Activated T-cell treated with anti-CD3 and anti-CD28 coated beads for 1 hour (primary cell): Measurements from ENCODE around the gene MEGF6.

Source experiments
- DNase-seq: peaks from one replicate; pipeline ENCODE4 v3.0.0-alpha.2; 2020; ENCODE audit warnings: low read depth

MEGF6 gene

DNA sequence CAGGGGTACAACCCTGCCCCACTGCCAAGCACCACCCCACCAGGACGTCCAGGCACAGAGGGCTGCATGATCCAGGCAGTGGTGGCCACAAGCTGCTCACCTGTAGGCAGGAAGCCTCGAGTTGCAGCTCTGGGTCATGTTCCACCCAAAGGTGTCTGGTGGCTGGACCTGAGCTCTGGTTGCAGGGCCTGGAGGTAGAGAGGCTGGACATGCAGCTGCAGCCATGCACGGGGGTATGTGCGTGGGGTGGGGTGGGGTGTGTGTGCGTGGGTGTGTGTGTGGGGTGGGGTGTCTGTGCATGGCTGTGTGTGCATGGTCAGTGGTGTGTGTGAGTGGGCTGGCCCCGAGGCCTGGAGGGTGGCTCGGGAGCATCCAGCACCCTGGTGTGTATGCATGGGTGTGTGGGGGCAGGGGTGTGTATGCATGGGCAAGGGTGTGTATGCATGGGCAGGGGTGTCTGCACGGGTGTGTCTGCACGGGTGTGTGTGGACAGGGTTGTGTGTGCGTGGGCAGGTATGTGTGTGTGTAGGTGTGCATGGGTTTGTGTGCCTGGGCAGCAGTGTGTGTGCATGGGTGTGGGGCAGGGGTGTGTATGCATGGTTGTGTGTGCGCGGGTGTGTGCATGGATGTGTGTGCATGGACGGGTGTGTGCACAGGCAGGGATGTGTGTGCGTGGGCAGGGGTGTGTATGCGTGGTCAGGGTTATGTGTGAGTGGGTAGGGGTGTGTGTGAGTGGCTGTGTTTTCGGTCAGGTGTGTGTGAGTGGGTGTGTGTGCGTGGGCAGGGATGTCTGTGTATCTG is 141.3 kb downstream of the MEGF6 start:
- DNase-seq: no peak

GRCh38 chr1:3469104-3469848 is 142.0 kb downstream of the MEGF6 start:
- DNase-seq: no peak

GRCh38 chr1:3468236-3469103 is 142.8 kb downstream of the MEGF6 start:
- DNase-seq: no peak

GRCh38 chr1:3467096-3468036 is 143.9 kb downstream of the MEGF6 start:
- DNase-seq: no peak

- no peak for DNase-seq
Measured at GRCh38 chr1:3466366-3467075, 144.8 kb downstream of the MEGF6 start.

DNA sequence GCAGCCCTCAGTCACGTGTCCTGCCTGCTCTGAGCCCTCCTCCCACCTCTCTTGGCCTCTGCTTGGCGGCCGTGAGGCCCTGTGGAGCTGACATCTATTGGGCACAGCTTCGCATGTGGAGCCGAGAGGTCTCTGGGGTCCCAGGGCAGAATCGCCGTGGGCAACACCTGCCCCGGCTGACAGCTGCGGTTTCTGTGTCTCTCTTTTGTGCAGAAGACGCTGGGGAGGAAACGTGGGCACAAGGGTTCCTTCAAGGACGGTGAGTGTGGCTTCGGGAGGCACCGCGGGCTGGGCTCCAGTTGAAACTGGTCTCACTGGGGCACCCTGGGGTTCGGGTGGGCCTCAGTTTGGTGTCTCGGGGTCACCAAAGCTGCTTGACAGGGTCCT is 145.4 kb downstream of the MEGF6 start:
- no peak for DNase-seq

GRCh38 chr1:3465091-3465934 is 146.0 kb downstream of the MEGF6 start:
- no peak for DNase-seq

GRCh38 chr1:3464649-3465025 is 146.7 kb downstream of the MEGF6 start:
- DNase-seq: no peak

DNA sequence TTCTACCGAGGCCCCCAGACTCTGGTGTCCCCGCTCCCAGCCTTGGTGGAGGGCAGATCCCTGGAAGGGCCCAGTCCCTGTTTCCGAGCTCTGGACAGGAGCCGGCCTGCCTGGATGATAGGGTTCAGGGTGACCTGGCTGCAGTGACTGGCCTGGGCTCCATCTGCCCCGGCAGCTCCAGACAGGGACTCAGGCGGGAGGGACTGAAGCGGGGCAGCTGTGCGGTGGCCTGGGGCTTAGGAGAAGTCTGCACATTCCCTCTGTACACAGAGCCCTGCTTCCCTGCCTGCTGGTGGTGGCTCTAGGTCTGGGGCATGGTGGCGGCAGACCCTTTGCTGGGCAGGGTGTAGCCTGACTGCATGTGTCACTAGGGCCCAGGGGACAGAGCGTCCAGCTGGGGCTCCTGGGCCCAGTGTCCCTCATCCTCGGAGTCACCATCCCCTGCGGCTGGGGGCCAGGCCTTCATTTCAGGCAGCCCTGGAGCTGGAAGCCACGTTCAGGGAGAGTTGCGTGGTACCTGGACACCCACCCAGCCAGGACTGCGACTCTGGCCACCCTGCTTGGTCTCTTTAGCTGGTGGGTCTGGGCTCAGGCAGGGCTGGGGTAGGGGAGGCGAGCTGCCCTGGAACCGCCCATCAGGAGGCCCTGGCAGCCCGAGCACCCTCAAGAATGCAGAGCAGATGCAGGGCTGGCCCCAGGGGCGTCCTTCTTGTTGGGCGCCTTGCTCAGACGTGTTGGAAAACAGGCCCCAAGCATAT is 147.2 kb downstream of the MEGF6 start:
- no peak for DNase-seq

GRCh38 chr1:3463408-3463863 is 147.9 kb downstream of the MEGF6 start:
- DNase-seq: no peak

- DNase-seq: no peak
Measured at GRCh38 chr1:3463013-3463385, 148.3 kb downstream of the MEGF6 start.

- DNase-seq: no peak
Measured at GRCh38 chr1:3462356-3463012, 148.8 kb downstream of the MEGF6 start.

- DNase-seq: no peak
Measured at GRCh38 chr1:3461934-3462275, 149.4 kb downstream of the MEGF6 start.

DNA sequence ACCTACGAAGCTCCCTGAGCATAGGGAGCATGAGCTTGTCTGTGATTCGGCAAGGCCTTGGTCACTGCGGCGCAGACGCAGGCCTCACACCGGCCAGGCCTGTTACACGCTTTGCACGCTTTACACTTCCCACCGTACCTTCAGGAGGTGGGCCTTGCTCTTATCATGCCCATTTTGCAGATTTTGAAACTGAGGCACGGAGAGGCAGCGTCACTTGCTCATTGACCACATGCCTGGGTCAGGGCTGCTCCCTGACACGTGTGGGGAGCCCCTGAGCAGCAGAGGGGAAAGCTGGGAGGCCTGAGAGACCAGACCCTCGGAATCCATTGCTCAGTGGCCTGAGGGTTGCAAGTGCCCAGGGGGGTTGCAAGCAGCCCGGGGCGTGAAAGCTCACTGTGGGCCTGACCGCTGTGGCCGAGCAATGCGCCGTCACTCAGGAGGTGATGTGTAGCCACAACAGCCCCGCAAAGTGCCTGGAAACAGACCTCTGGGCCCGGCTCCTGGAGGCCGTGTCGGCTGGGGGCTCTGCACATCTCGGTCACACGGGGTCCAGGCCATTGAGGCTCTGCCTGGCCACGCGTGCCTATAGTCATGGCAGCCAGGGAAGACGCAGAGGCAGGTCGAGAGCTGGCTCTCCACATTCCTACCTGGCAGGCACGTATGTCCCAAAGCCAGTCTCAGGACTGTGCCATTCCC is 149.9 kb downstream of the MEGF6 start:
- no peak for DNase-seq

DNA sequence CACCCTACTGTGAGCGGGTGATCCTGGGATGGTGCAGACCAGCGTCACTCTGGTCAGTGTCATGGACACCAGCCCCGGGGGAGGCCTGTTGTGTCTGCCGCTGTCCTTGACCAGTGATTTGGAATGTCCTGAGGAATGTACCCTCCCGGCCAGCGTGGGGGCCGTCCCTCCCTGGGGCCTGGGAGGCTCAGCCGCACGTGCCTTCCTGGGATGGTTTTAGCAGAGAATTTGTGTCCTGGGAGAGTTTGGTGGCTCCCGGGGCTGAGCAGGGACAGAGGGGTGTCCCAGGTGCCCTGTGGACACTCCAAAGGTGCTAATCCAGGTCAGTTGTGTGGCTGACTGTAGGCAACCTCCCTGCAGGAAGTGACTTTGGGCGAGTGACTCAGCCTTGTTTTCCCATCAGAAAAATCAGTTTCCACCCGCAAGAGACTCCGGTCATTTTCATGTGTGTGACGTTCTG is 150.6 kb downstream of the MEGF6 start:
- no peak for DNase-seq

DNA sequence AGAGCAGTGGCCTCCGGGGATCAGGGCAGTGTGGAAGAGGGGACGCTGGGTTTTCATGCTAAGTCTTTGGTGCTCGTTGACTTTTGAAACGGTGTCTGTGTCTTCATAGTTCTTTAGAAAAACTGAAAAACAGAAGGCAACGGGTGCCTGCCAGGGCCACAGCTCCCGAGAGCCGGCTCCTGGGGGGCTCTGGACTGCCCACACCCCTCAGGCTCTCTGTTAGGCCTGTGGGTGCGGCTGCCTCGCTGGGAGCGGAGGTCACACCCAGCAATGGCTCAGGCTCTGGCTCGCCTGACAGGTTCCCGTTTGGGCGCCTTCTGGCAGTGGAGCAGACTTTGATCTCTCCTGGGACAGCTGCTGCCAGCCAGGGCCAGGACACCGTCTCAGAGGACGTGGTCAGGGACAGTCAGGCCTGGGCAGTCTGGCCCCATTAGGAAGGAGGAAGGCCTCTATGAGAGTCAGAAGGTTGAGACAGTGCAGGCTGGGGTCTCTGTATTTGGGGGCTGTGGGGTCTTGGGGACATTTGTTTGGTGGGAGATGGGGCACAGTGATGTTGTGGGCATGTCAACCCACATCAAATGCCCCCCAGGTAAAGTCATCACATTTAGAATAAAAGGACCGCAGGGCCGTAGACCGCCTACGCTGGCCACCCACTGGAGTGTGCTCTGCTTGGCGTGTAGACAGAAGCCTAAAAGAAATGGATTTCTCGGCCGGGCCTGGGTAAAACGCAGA is 151.2 kb downstream of the MEGF6 start:
- DNase-seq: no peak
